Motor neuron (in vitro differentiated cells): ENCODE results near the gene ITPR3. TPM values are rescaled to one million over a fixed set of nuclear protein-coding genes. Genes with fewer than 3 reads are reported as not detected.

Experiments used
- ATAC-seq, 8 experiments: fragments of 200-7000 bp; cut with Tn5 transposase; replicated peaks in 6 of 8; 2 replicates each; pipeline ENCODE4 v1.8.0; 2021; ENCODE audit warnings: mild to moderate bottlenecking in 8 of 8, moderate library complexity in 8 of 8
- H3K27ac ChIP-seq, 2 donors: fragments of 250-450 bp; sonication (Bioruptor Pico); 2 replicates each; pipeline ENCODE4 v1.9.0; 2021; ENCODE audit warnings: antibody characterized with exemption in 2 of 2, mild to moderate bottlenecking in 2 of 2, moderate library complexity in 1 of 2
- H3K4me1 ChIP-seq, 2 donors: fragments of 250-450 bp; sonication (Bioruptor Pico); replicated peaks in 1 of 2; 2 replicates each; pipeline ENCODE4 v1.6.1; 2021; ENCODE audit warnings: antibody characterized with exemption in 2 of 2, mild to moderate bottlenecking in 2 of 2, moderate library complexity in 1 of 2
- H3K4me3 ChIP-seq, 5 donors: fragments of 250-450 bp; sonication (Bioruptor Pico); 2 replicates each; pipeline ENCODE4 v1.9.0; 2021; ENCODE audit warnings: antibody characterized with exemption in 5 of 5, mild to moderate bottlenecking in 5 of 5, moderate library complexity in 4 of 5
- WGBS, 10 experiments: fragments of 450-650 bp; shearing (Covaris generic); methylation state at CpG; one replicate each; pipeline ENCODE4 v1.0.0; 2022; 5-methylcytosine and 5-hydroxymethylcytosine counted together
- in situ Hi-C, 9 experiments: fragments of 400-800 bp; cut with MboI; loops; one replicate each; pipeline ENCODE4 v1.15.0; 2021; ENCODE audit warnings: low sequenced_read_pairs in 9 of 9, low pct_unique_long_range_greater_than_20kb in 2 of 9; ENCODE audit not compliant: unreplicated experiment in 9 of 9
- total RNA-seq, 8 experiments: library from RNA; unstranded; fragments of 300-600 nt; gene quantifications; 2 replicates each; pipeline versions ENCODE4 v1.2.3 to v1.2.4, GENCODE V29; 2022

ITPR3 gene
- total RNA-seq, 8 experiments from 2014 or later, result 0.11 to 36.3 (median 0.96) TPM

DNA sequence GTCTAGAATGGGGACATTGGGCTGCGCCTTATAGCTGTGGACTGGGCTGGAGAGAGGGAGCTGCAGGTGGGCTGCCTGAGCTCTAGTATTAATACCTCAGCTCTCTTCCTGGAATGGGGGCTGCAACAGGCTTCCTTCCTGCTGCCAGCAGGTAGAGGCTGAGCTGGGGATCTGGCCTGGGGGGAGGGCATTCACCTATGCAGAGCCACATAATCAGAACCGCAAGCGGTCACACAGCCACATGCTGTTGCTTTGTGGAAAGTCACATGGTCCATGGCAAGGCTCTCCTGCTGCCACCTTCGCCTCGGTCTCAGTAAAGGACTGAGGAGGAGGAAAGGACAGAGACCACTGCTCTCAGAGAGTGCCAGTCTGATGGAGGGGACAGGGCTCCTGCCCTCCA, 35.7 kb downstream of the ITPR3 start:
- in situ Hi-C loops, result no loop called here
- Histone ChIP-seq H3K4me1 (peaks cover 0 to 9% of the 10 kb centered on the region in 2 donors), H3K4me3 (no peak overlapping the region), H3K27ac (no peak overlapping the region)
- WGBS, 10 experiments, result 60 to 100% (median 100%) methylated on average over 1 to 3 of the region's 5 CpGs; no CpG with 5 or more reads in 5 of the 10 experiments
- ATAC-seq, result peak in 4 of 8 experiments; percentile 22 to 45 (median 32)

GRCh38 chr6:33658982-33659689, 38.0 kb downstream of the ITPR3 start:
- no peak for ATAC-seq
- WGBS, 10 experiments, result 77 to 80% methylated on average over 2 to 8 of the region's 16 CpGs; no CpG with 5 or more reads in 8 of the 10 experiments
- peaks cover 0 to 9% of the 10 kb centered on the region in 2 donors for H3K4me1 ChIP-seq
- in situ Hi-C loops, result no loop called here
- H3K27ac ChIP-seq, result no peak overlapping the region
- H3K4me3 ChIP-seq, result no peak overlapping the region

GRCh38 chr6:33659986-33660385, 38.9 kb downstream of the ITPR3 start:
- peak in 3 of 8 experiments; percentile 40 to 93 (median 66) for ATAC-seq

DNA sequence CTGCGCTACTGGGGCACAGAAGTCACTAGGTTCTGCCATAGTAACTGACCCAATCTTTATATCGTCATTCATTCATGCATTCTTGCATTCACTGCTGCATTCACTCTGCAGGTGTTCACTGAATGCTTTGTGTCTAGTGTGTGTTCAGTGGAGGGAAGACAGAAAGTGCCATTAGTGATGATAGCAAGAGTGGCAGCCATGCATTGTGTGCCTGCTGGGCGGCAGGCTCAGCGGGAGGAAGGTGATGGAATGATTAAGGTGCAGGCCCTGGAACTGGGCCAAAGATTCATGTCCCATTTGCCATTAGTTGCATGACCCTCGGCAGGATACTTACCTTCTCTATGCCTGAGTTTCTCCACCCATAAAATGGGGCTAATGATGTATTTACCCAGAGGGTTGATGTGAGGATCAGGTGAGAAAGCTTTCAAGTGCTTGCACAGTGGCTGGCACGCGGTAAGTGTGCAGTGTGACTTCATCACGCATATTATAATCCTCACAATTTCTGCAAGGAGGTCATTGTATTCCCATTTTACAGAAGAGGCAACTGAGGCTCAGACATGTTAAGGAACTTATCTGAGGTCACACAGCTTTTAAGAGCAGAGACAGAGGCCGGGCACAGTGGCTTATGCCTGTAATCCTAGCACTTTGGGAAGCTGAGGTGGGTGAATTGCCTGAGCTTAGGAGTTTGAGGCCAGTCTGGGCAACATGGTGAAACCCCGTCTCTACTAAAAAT, 40.1 kb downstream of the ITPR3 start:
- WGBS, 10 experiments, result 57 to 100% (median 86%) methylated on average over 1 to 9 of the region's 10 CpGs; no CpG with 5 or more reads in 1 of the 10 experiments
- in situ Hi-C loops, result no loop called here
- Histone ChIP-seq H3K4me3 (no peak overlapping the region), H3K4me1 (peaks cover 0 to 9% of the 10 kb centered on the region in 2 donors), H3K27ac (no peak overlapping the region)
- peak in 3 of 8 experiments; percentile 14 to 65 (median 31) for ATAC-seq

More at GRCh38 chr6:33659986-33660385, 38.9 kb downstream of the ITPR3 start:
- Histone ChIP-seq H3K27ac (no peak overlapping the region), H3K4me1 (peaks cover 0 to 9% of the 10 kb centered on the region in 2 donors), H3K4me3 (no peak overlapping the region)
- WGBS, 10 experiments, result 85 to 100% methylated on average over 1 to 2 of the region's 6 CpGs; no CpG with 5 or more reads in 8 of the 10 experiments
- in situ Hi-C loops, result no loop called here

DNA sequence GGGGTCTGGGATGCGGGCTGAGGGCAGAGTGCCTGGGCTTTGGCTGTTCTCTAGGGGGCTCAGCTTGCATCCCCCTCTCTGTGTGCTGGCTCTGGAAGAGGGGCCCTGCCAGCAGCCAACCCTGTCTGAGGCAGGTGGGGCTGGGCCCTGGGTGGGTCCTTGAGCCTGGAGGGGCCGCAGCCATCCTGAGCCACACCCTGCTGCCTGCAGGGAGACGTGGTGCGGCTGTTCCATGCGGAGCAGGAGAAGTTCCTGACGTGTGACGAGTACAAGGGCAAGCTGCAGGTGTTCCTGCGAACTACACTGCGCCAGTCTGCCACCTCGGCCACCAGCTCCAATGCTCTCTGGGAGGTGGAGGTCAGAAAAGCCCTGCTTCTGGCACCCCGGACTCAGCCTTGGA, 41.2 kb downstream of the ITPR3 start:
- in situ Hi-C loops, result no loop called here
- H3K27ac ChIP-seq, result no peak overlapping the region
- WGBS, 10 experiments, result no CpG with 5 or more reads among the region's 11 CpGs
- H3K4me3 ChIP-seq, result no peak overlapping the region
- H3K4me1 ChIP-seq, result peaks cover 0 to 7% of the 10 kb centered on the region in 2 donors
- ATAC-seq, result no peak

DNA sequence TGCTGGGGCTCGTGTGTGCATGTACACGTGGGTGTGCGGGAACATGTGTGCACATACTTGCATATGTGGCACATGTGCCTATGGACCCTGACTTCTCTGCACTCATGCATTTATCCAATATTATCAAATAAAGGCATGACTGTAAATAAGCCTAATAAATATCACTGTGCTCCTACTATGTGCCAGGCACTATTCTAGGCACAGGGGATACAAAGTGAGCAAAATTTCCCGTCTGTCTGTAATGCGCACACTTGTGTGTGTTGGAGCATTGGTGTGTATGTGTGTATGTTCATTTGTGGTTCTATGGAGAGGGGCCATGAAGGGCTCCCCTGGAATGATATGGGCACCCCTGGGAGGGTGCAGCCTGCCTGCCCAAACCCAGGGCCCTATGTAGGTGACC, 41.9 kb downstream of the ITPR3 start:
- in situ Hi-C loops, result no loop called here
- 50 to 96% (median 80%) methylated on average over 3 of the region's 5 CpGs; no CpG with 5 or more reads in 7 of the 10 experiments for WGBS, 10 experiments
- Histone ChIP-seq H3K4me3 (no peak overlapping the region), H3K27ac (no peak overlapping the region), H3K4me1 (peaks cover 0 to 7% of the 10 kb centered on the region in 2 donors)
- no peak for ATAC-seq

GRCh38 chr6:33663727-33664449, 42.8 kb downstream of the ITPR3 start:
- in situ Hi-C loops, result no loop called here
- 80 to 100% (median 92%) methylated on average over 1 to 4 of the region's 16 CpGs; no CpG with 5 or more reads in 3 of the 10 experiments for WGBS, 10 experiments
- H3K27ac ChIP-seq, result no peak overlapping the region
- no peak overlapping the region for H3K4me3 ChIP-seq
- H3K4me1 ChIP-seq, result peaks cover 0 to 7% of the 10 kb centered on the region in 2 donors
- ATAC-seq, result no peak

DNA sequence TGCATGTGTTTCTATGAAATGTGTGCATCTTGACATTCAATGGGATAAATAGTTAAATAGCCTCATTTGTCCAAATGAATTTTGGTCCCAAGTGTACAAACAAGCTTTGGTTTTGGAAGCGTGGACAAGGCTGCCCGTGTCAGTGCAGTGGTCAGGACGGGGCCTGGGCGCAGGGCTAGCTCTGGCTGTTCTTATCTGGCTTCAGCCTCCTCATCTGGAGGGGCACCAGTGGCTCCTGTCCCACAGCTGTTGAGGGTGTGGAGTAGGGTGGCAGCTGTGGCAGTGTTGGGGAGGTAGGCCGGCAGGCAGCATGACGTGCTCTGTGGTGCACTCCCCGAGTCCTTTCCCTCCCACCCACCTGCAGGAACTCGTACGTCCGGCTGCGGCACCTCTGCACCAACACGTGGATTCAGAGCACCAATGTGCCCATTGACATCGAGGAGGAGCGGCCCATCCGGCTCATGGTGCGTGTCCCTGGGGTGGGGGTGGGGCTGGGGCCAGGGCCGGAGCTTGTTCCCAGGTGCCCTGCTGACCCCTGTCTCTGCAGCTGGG, 43.5 kb downstream of the ITPR3 start:
- no peak overlapping the region for H3K4me3 ChIP-seq
- H3K27ac ChIP-seq, result no peak overlapping the region
- WGBS, 10 experiments, result 60 to 100% (median 89%) methylated on average over 1 to 4 of the region's 17 CpGs; no CpG with 5 or more reads in 5 of the 10 experiments
- peaks cover 0 to 7% of the 10 kb centered on the region in 2 donors for H3K4me1 ChIP-seq
- no peak for ATAC-seq
- in situ Hi-C loops, result no loop called here

- in situ Hi-C loops, result no loop called here
- ATAC-seq, result no peak
- WGBS, 10 experiments, result 60 to 80% (median 71%) methylated on average over 1 to 7 of the region's 13 CpGs; no CpG with 5 or more reads in 4 of the 10 experiments
These were observed 44.8 kb downstream of the ITPR3 start for GRCh38 chr6:33665957-33666356.

GRCh38 chr6:33667072-33667471, 46.0 kb downstream of the ITPR3 start:
- H3K4me1 ChIP-seq, result no peaks in the 10 kb centered on the region
- 92 to 100% (median 100%) methylated on average over 1 to 9 of the region's 16 CpGs; no CpG with 5 or more reads in 5 of the 10 experiments for WGBS, 10 experiments
- no peak overlapping the region for H3K4me3 ChIP-seq
- in situ Hi-C loops, result no loop called here
- no peak overlapping the region for H3K27ac ChIP-seq
- no peak for ATAC-seq

More at GRCh38 chr6:33665957-33666356, 44.8 kb downstream of the ITPR3 start:
- Histone ChIP-seq H3K27ac (no peak overlapping the region), H3K4me3 (no peak overlapping the region), H3K4me1 (peaks cover 0 to 4% of the 10 kb centered on the region in 2 donors)

GRCh38 chr6:33667776-33668175, 46.7 kb downstream of the ITPR3 start:
- peaks cover 0 to 2% of the 10 kb centered on the region in 2 donors for H3K4me1 ChIP-seq
- WGBS, 10 experiments, result 96 to 100% (median 98%) methylated on average over 2 to 5 of the region's 11 CpGs; no CpG with 5 or more reads in 6 of the 10 experiments
- in situ Hi-C loops, result no loop called here
- H3K4me3 ChIP-seq, result no peak overlapping the region
- ATAC-seq, result no peak
- no peak overlapping the region for H3K27ac ChIP-seq

DNA sequence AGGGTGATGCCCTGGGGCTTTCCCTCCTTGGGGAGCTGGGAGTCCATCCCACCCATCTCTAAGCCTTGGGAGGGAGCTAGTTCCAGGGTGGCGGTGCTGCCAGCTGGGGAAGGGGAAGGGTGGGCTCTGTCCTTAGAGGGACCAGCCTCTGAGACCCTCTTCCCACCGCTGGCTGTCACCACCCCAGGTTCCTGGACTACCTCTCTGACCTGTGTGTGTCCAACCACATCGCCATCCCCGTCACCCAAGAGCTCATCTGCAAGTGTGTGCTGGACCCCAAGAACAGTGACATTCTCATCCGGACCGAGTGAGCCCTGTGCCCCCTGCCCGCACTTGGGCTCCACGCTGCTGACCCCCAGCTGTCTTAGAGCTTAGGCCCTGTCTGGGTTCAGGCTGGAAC, 47.2 kb downstream of the ITPR3 start:
- WGBS, 10 experiments, result 88 to 100% (median 97%) methylated on average over 1 to 3 of the region's 8 CpGs; no CpG with 5 or more reads in 6 of the 10 experiments
- ATAC-seq, result no peak
- no peak overlapping the region for H3K27ac ChIP-seq
- no peak overlapping the region for H3K4me3 ChIP-seq
- H3K4me1 ChIP-seq, result peaks cover 0 to 8% of the 10 kb centered on the region in 2 donors
- in situ Hi-C loops, result no loop called here
